SJCRH30 (cell line): ENCODE results near the gene SPSB1. TPM values are rescaled to one million over a fixed set of nuclear protein-coding genes. Genes with fewer than 3 reads are reported as not detected.

Source experiments
- DNase-seq, 2 experiments: peaks; one replicate each; pipeline ENCODE4 v3.0.0-alpha.2; 2015 to 2020
- H3K27ac ChIP-seq: fragments of 250-450 bp; sonication (Bioruptor Pico); 2 replicates; pipeline ENCODE4 v1.5.1; 2020; ENCODE audit warnings: mild to moderate bottlenecking, moderate library complexity
- H3K27me3 ChIP-seq: fragments of 250-450 bp; sonication (Bioruptor Pico); 2 replicates; pipeline ENCODE4 v1.5.1; 2020; ENCODE audit warnings: mild to moderate bottlenecking, moderate library complexity
- H3K36me3 ChIP-seq: fragments of 250-450 bp; sonication (Bioruptor Pico); 2 replicates; pipeline ENCODE4 v1.5.1; 2020; ENCODE audit warnings: mild to moderate bottlenecking, moderate library complexity
- H3K4me1 ChIP-seq: fragments of 250-450 bp; sonication (Bioruptor Pico); 2 replicates; pipeline ENCODE4 v1.5.1; 2020; ENCODE audit warnings: mild to moderate bottlenecking, moderate library complexity
- H3K4me3 ChIP-seq: fragments of 250-450 bp; sonication (Bioruptor Pico); 2 replicates; pipeline ENCODE4 v1.5.1; 2020; ENCODE audit warnings: mild to moderate bottlenecking, moderate library complexity
- H3K9me3 ChIP-seq: fragments of 250-450 bp; sonication (Bioruptor Pico); replicated peaks from 2 replicates; pipeline ENCODE4 v1.5.1; 2020; ENCODE audit warnings: mild to moderate bottlenecking, moderate library complexity
- total RNA-seq: library from RNA; depleted of rRNA; stranded (reverse); fragments of >200 nt; shearing (Covaris generic); gene quantifications from 2 replicates; pipeline ENCODE4 v1.2.3, GENCODE V29; 2014

SPSB1 gene
- total RNA-seq, 1 experiment from 2014 or later: 0.43 TPM

- no peak overlapping the region for H3K27ac ChIP-seq
- H3K4me1 ChIP-seq: no peaks in the 10 kb centered on the region
- peaks cover 26% of the 10 kb centered on the region for H3K27me3 ChIP-seq
- no peaks in the 10 kb centered on the region for H3K9me3 ChIP-seq
- H3K36me3 ChIP-seq: no peaks in the 10 kb centered on the region
- no peak overlapping the region for H3K4me3 ChIP-seq
- no peak for DNase-seq
Measured at GRCh38 chr1:9357958-9358357, 65.3 kb downstream of the SPSB1 start.

- Histone ChIP-seq H3K27me3 (peaks cover 31% of the 10 kb centered on the region), H3K4me1 (no peaks in the 10 kb centered on the region), H3K9me3 (no peaks in the 10 kb centered on the region), H3K36me3 (no peaks in the 10 kb centered on the region), H3K4me3 (no peak overlapping the region), H3K27ac (no peak overlapping the region)
- no peak for DNase-seq
Measured at GRCh38 chr1:9360371-9361064, 67.8 kb downstream of the SPSB1 start.

GRCh38 chr1:9361630-9362260, 69.1 kb downstream of the SPSB1 start:
- no peaks in the 10 kb centered on the region for H3K4me1 ChIP-seq
- H3K36me3 ChIP-seq: no peaks in the 10 kb centered on the region
- H3K4me3 ChIP-seq: no peak overlapping the region
- no peak for DNase-seq
- peaks cover 36% of the 10 kb centered on the region for H3K27me3 ChIP-seq
- no peak overlapping the region for H3K27ac ChIP-seq
- H3K9me3 ChIP-seq: no peaks in the 10 kb centered on the region

- no peaks in the 10 kb centered on the region for H3K4me1 ChIP-seq
- H3K27ac ChIP-seq: no peak overlapping the region
- DNase-seq: no peak
- H3K27me3 ChIP-seq: peaks cover 40% of the 10 kb centered on the region
- H3K36me3 ChIP-seq: no peaks in the 10 kb centered on the region
- H3K4me3 ChIP-seq: no peak overlapping the region
- no peaks in the 10 kb centered on the region for H3K9me3 ChIP-seq
Measured at GRCh38 chr1:9362488-9362887, 69.8 kb downstream of the SPSB1 start.

GRCh38 chr1:9363061-9363471, 70.4 kb downstream of the SPSB1 start:
- no peak for DNase-seq
- H3K9me3 ChIP-seq: no peaks in the 10 kb centered on the region
- no peaks in the 10 kb centered on the region for H3K36me3 ChIP-seq
- no peaks in the 10 kb centered on the region for H3K4me1 ChIP-seq
- H3K4me3 ChIP-seq: no peak overlapping the region
- H3K27me3 ChIP-seq: peaks cover 40% of the 10 kb centered on the region
- H3K27ac ChIP-seq: no peak overlapping the region

GRCh38 chr1:9366298-9366697, 73.6 kb downstream of the SPSB1 start:
- no peaks in the 10 kb centered on the region for H3K4me1 ChIP-seq
- peaks cover 39% of the 10 kb centered on the region for H3K27me3 ChIP-seq
- H3K9me3 ChIP-seq: no peaks in the 10 kb centered on the region
- H3K36me3 ChIP-seq: no peaks in the 10 kb centered on the region
- no peak overlapping the region for H3K4me3 ChIP-seq
- DNase-seq: no peak
- H3K27ac ChIP-seq: no peak overlapping the region

- Histone ChIP-seq H3K9me3 (no peaks in the 10 kb centered on the region), H3K4me1 (no peaks in the 10 kb centered on the region), H3K27me3 (peaks cover 37% of the 10 kb centered on the region)
Measured at GRCh38 chr1:9366943-9367780, 74.5 kb downstream of the SPSB1 start.

GRCh38 chr1:9367806-9368205, 75.1 kb downstream of the SPSB1 start:
- H3K9me3 ChIP-seq: no peaks in the 10 kb centered on the region
- H3K36me3 ChIP-seq: no peaks in the 10 kb centered on the region
- H3K27ac ChIP-seq: no peak overlapping the region
- no peak for DNase-seq
- peaks cover 35% of the 10 kb centered on the region for H3K27me3 ChIP-seq
- no peaks in the 10 kb centered on the region for H3K4me1 ChIP-seq
- H3K4me3 ChIP-seq: no peak overlapping the region

More at GRCh38 chr1:9366943-9367780, 74.5 kb downstream of the SPSB1 start:
- Histone ChIP-seq H3K27ac (no peak overlapping the region), H3K36me3 (no peaks in the 10 kb centered on the region), H3K4me3 (no peak overlapping the region)
- no peak for DNase-seq

- Histone ChIP-seq H3K36me3 (no peaks in the 10 kb centered on the region), H3K4me1 (no peaks in the 10 kb centered on the region), H3K27ac (no peak overlapping the region), H3K4me3 (no peak overlapping the region), H3K27me3 (peaks cover 31% of the 10 kb centered on the region), H3K9me3 (no peaks in the 10 kb centered on the region)
- no peak for DNase-seq
Measured at GRCh38 chr1:9368356-9368755, 75.7 kb downstream of the SPSB1 start.

- no peak for DNase-seq
- Histone ChIP-seq H3K36me3 (no peaks in the 10 kb centered on the region), H3K27ac (no peak overlapping the region), H3K4me3 (no peak overlapping the region), H3K9me3 (no peaks in the 10 kb centered on the region), H3K27me3 (peaks cover 22% of the 10 kb centered on the region), H3K4me1 (no peaks in the 10 kb centered on the region)
Measured at GRCh38 chr1:9369964-9370788, 77.5 kb downstream of the SPSB1 start.

GRCh38 chr1:9371391-9371935, 78.8 kb downstream of the SPSB1 start:
- H3K27ac ChIP-seq: no peak overlapping the region
- no peaks in the 10 kb centered on the region for H3K9me3 ChIP-seq
- no peaks in the 10 kb centered on the region for H3K4me1 ChIP-seq
- no peaks in the 10 kb centered on the region for H3K36me3 ChIP-seq
- peaks cover 21% of the 10 kb centered on the region for H3K27me3 ChIP-seq
- DNase-seq: no peak
- H3K4me3 ChIP-seq: no peak overlapping the region

- H3K27ac ChIP-seq: no peak overlapping the region
- no peak overlapping the region for H3K4me3 ChIP-seq
Measured at GRCh38 chr1:9371951-9372350, 79.3 kb downstream of the SPSB1 start.

GRCh38 chr1:9373619-9374018, 80.9 kb downstream of the SPSB1 start:
- peaks cover 24% of the 10 kb centered on the region for H3K27me3 ChIP-seq
- no peaks in the 10 kb centered on the region for H3K4me1 ChIP-seq
- no peak overlapping the region for H3K27ac ChIP-seq
- no peaks in the 10 kb centered on the region for H3K9me3 ChIP-seq
- H3K36me3 ChIP-seq: no peaks in the 10 kb centered on the region
- DNase-seq: no peak
- H3K4me3 ChIP-seq: no peak overlapping the region

More at GRCh38 chr1:9371951-9372350, 79.3 kb downstream of the SPSB1 start:
- no peaks in the 10 kb centered on the region for H3K9me3 ChIP-seq
- H3K36me3 ChIP-seq: no peaks in the 10 kb centered on the region
- DNase-seq: no peak
- H3K27me3 ChIP-seq: peaks cover 23% of the 10 kb centered on the region
- H3K4me1 ChIP-seq: no peaks in the 10 kb centered on the region

- Histone ChIP-seq H3K4me1 (no peaks in the 10 kb centered on the region), H3K9me3 (no peaks in the 10 kb centered on the region), H3K36me3 (no peaks in the 10 kb centered on the region), H3K4me3 (no peak overlapping the region), H3K27me3 (peaks cover 26% of the 10 kb centered on the region), H3K27ac (no peak overlapping the region)
- no peak for DNase-seq
Measured at GRCh38 chr1:9374748-9375341, 82.2 kb downstream of the SPSB1 start.
